Sigmoid colon (tissue), 4 donors: ENCODE measurements around the gene LRRC39.

Experiments used
- EP300 ChIP-seq, 4 donors: sonication (generic); formaldehyde crosslinking; IDR thresholded peaks; one replicate each; pipeline ENCODE4 v1.6.1; 2017; ENCODE audit warnings: antibody characterized with exemption in 4 of 4
- POLR2AphosphoS5 ChIP-seq, 4 donors: sonication (generic); formaldehyde crosslinking; IDR thresholded peaks; one replicate each; pipeline ENCODE4 v1.6.1; 2017; ENCODE audit warnings: antibody characterized with exemption in 4 of 4
- TF ChIP-seq, protein P1 (sequence below), 4 experiments: fragments of 450-650 bp in 3 of 4; fragments of 200-600 bp in 1 of 4; IDR thresholded peaks; one replicate each; pipeline ENCODE4 v1.5.1; 2016 to 2019; ENCODE audit warnings: antibody characterized with exemption in 4 of 4, mild to moderate bottlenecking in 3 of 4, moderate library complexity in 2 of 4

DNA sequence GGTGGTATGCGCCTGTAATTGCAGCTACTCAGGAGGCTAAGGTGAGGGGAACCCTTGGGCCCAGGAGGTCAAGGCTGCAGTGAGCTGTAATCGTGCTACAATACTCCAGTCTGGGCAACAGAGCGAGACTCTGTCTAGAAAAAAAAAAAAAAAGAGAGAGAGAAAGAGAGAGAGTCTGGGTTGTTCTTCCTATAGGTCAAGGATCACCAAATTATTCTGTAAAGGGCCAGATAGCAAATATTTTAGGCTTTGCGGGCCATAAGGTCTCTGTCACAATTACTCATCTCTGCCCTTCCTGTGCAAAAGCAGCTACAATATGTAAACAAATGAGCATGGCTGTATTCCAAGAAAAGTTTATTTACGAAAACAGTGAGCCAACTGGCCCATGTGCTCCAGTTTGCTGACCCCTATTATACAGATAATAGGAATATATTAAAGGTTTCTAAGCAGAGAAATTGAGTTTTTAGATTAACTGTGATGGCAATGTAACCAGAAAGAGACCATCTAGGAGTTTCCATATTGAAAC, 47.4 kb downstream of the LRRC39 start:
- TF ChIP-seq, protein P1, sequence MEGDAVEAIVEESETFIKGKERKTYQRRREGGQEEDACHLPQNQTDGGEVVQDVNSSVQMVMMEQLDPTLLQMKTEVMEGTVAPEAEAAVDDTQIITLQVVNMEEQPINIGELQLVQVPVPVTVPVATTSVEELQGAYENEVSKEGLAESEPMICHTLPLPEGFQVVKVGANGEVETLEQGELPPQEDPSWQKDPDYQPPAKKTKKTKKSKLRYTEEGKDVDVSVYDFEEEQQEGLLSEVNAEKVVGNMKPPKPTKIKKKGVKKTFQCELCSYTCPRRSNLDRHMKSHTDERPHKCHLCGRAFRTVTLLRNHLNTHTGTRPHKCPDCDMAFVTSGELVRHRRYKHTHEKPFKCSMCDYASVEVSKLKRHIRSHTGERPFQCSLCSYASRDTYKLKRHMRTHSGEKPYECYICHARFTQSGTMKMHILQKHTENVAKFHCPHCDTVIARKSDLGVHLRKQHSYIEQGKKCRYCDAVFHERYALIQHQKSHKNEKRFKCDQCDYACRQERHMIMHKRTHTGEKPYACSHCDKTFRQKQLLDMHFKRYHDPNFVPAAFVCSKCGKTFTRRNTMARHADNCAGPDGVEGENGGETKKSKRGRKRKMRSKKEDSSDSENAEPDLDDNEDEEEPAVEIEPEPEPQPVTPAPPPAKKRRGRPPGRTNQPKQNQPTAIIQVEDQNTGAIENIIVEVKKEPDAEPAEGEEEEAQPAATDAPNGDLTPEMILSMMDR (IDR thresholded peaks at IDR 0.05) = no peak
- no peak for TF ChIP-seq EP300 (IDR thresholded peaks at IDR 0.05)
- no peak for TF ChIP-seq POLR2AphosphoS5 (IDR thresholded peaks at IDR 0.05)
